NCI-H2171 (cell line): ENCODE measurements around the gene SBF2.

ENCODE experiments used
- DNase-seq: peaks from one replicate; lab custom pipeline; 2025; lab: John Stamatoyannopoulos, UW

SBF2 gene

DNA sequence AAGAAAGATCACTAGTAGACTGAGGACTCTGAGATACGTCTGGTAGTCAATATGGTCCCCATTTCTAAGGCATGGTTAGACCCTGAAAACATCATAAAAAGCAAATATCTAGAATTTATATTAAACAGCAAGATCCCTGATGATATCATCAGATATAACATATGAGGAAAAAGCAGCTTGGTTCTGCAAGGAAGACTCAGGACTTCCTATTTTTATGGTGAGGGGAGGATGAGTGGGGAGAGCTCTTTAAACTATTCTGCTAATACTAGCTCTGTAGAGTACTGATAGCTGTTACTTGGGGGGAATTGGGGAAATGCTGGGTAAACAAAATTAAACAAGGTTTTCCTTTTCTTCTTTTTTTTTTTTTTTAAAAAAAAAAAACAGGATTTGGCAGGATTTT, 394.3 kb downstream of the SBF2 start:
- DNase-seq = no peak

DNA sequence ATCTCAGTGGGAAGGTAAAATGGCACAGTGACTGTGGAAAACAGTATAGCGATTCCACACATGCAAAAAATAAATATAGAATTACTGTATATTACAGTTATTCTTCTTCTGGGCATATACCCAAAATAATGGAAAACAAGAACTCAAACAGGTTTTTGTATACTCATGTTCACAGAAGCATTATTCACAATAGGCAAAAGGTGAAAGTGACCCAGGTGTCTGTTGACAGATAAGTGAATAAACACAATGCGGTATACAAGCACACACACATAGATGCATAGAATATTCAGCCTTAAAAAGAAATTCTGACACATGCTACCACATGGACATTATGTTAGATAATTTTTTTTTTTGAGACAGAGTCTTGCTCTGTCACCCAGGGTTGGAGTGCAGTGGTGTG, 397.1 kb downstream of the SBF2 start:
- no peak for DNase-seq

- DNase-seq = no peak
Measured at GRCh38 chr11:9895006-9895405, 399.0 kb downstream of the SBF2 start.

DNA sequence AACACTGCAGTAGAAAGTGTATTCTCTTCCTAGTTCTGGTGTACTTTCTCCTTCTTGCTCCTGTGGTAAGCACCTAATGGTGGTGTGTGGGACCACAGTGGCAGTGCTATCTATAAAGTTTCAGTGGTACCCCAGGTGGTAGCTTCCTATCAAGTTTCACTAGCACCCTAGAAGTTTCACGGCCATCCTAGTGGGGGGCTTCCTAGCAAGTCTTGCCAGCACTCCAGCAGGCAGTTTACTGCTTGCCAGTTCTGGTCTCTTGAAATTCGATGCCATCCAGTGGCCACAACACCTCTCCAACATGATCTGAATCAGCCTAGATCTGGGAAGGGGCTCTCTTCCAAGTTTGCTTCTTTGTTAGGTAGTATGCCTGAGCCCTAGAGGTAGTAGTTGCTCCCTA, 400.5 kb downstream of the SBF2 start:
- no peak for DNase-seq

DNA sequence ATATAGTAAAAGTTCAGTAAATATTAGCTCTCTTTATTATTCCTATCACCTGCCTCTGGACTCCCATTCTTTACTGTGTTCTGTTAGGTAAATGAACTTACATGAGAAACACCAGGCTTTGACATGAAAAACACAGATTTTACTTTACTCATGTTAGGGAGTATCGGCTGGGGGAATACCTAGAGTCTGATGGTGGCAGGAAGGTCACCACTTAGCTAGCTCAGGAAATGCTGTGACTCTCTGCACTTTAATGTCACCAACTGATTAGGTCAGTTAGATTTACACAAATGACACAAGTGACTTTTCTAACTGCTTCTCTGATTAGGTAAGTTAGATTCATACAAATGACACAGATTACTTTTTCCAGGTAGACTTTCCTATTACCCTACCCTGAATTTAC, 405.1 kb downstream of the SBF2 start:
- DNase-seq = no peak

DNA sequence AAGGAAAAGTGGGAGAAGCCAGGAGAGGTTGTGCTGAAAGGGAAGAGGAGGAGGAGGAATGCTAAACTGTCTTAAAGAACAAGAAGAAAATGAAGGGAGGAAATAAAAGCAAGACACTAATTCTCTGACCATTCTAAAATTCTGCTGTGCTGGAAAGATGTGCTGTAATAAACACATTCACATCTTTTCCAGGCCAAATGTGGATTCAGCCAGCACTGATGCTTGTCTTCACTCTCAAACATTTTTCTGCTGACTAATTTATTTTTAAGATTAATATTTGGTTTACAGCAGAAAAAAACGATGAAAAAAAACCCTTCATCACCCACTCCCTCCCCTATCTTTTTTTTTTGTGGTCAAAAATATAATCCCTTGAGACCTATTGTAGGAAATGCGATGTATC, 406.5 kb downstream of the SBF2 start:
- no peak for DNase-seq

DNA sequence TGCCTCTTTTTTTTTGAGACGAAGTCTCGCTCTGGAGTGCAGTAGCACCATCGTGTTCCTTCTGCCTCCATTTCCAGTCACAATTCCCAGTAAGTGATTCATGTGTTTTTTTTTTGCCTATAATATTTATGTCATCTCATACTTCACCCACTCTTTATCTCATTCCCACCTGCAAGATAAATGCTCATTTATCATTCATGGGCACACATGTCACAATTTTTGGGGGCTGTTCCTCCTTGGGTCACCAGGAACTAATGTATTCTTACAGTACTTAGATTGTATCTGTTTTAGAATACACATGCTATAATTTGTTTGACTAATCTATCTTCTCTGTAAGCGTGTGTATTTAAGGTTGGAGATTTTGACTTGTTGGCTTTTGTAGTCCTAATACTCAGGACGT, 407.4 kb downstream of the SBF2 start:
- DNase-seq = no peak

- DNase-seq = no peak
Measured at GRCh38 chr11:9884601-9885000, 409.4 kb downstream of the SBF2 start.

DNA sequence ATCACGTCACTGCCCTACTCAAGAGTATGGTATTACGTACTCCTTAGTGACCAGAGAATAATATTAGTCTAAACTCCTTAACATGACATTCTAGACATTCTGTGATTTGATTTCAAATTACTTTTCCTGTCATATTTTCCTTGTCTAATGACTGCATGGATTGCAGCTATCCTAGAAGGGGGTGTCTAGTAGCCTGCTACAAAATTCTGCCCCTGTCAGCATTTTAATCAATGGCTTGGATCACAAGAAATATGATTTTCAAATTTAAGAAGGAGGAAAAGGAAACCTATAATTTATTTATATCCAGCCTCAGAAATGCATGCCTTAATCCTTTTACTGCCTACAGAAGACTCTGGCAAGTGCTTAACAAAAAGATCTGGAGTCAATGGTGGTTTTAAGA, 413.4 kb downstream of the SBF2 start:
- no peak for DNase-seq

- no peak for DNase-seq
Measured at GRCh38 chr11:9878936-9879335, 415.1 kb downstream of the SBF2 start.

DNA sequence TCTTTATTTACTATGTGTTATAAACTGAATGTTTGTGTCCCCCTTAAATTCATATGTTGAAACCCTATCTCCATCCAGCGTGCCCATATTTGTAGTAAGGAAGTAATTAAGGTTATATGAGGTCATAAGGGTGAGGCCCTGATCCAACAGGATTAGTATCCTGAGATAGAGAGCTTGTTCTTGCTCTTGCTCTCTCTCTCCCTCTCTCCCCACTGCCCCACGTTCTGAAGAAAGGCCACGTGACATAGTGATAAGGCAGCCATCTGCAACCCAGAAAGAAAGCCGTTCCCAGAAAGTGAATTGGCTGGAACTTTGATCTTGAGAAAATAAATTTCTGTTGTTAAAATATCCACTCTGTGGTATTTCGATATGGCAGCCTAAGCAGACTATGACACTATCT, 417.7 kb downstream of the SBF2 start:
- DNase-seq = no peak

GRCh38 chr11:9875862-9876261, 418.2 kb downstream of the SBF2 start:
- no peak for DNase-seq

GRCh38 chr11:9875399-9875798, 418.6 kb downstream of the SBF2 start:
- no peak for DNase-seq

- no peak for DNase-seq
Measured at GRCh38 chr11:9874466-9874865, 419.6 kb downstream of the SBF2 start.

DNA sequence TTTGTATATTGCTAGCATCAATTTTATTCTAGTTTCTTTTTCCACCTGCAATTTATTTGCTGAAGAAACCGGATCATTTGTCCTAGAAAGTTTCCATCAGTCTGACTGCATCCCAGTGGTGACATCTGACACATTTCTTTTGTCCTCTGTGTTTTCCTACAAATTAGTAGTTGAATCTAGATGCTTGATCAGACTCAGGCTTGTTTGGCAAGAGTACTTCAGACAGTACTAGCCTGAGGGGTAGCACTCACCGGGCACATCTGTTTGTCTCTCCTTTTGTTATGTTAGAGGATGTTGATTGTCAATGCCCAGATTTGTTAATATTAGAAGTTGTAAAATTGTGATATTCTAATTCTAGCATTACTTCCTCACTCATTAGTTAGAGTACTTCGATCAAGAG, 425.4 kb downstream of the SBF2 start:
- DNase-seq = no peak

DNA sequence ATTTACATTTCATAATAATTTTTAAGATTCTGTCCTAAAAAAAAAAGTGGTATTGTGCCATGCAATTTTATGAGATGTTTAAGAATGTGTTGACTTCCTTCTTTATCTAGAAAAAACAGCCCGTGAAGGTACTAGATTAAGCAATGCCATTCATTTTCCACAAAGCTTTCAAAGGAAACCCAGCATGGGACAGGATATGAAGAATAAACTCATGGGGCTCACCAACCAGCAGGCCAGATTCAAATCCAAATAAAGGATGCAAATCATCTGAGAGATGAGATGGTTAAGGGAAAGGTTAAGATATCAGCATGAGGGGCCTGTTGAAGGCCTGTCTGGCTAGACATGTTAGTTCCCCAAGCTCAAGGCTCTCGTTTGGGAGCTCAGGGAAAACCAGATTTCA, 431.0 kb downstream of the SBF2 start:
- no peak for DNase-seq

DNA sequence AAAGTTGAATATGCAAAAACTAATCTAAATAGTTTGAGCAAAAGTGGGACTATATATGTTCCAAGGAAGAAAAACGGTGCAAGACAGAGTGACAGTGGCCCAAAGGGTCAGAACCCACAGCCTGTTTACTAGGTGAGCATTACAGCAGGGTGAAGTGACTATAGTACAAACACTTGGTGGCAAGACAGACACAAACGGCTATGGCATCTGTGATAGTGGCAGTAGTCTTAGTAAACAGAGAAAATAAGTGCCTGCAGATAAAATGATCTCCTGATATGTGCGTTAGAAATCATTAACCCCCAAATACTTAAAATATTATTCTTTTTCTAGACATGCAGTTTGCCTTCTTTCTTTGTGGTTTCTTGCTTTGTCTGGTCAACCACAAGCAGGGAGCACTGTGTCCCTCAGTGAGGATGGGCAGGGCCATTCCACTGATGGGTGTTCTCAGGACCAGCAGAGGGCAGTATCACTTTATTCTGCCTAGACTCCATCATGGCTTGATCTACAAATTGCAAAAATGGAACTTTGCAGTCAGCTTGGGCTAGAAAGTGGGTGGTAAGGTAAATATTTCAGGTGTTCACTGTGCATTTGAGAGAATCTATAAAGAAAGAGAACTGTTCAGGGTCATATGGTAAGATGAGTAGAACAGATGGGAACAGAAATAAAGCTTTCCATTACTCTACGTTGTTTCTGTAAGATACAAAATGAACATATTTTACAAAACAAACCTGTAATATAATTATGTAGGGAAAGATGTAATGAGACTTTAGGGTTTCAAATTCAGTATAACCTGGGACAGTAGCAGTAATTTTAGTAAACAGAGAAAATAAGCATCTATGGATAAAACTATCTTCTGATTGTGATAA, 431.9 kb downstream of the SBF2 start:
- no peak for DNase-seq

- DNase-seq = no peak
Measured at GRCh38 chr11:9859554-9860305, 434.3 kb downstream of the SBF2 start.

- DNase-seq = no peak
Measured at GRCh38 chr11:9858822-9859221, 435.2 kb downstream of the SBF2 start.

DNA sequence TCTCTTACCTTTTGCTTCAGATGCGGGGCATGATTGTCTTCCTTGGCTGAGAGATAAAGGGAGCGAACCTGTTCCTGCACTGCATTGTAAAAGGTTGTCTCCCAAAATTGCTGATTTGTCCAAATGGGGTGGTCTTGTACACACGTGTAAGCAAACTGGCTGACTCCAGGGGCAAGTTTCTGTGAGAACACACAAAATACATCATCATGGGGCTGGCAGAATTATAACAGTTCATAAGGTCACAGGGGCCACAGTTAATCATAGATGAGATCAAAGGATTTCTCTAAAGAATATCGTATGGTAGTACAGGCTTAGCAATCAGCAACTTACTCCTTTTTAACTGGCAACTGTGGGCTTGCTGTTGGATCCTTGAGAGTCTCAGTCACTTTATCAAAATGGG, 435.8 kb downstream of the SBF2 start:
- DNase-seq = no peak

- DNase-seq = no peak
Measured at GRCh38 chr11:9855579-9856287, 438.3 kb downstream of the SBF2 start.

- no peak for DNase-seq
Measured at GRCh38 chr11:9853929-9854552, 440.0 kb downstream of the SBF2 start.
